Ascending aorta (tissue), 2 donors: ENCODE results near the gene CAMKMT. TPM values are rescaled to one million over a fixed set of nuclear protein-coding genes. Genes with fewer than 3 reads are reported as not detected.
"Not testable (repeated sequence)": the region's sequence is repeated elsewhere in the genome, so short reads cannot be mapped to it uniquely, and the experiment has no call there.

Experiments used
- DNase-seq, 2 donors: peaks; one replicate each; pipeline ENCODE4 v3.0.0-alpha.2; 2019; ENCODE audit warnings: low spot score in 2 of 2
- H3K27ac ChIP-seq, 2 donors: fragments of 200-600 bp; sonication (generic); one replicate each; pipeline ENCODE4 v1.5.1; 2016 to 2017; ENCODE audit warnings: mild to moderate bottlenecking in 1 of 2
- H3K27me3 ChIP-seq: fragments of 200-600 bp; sonication (generic); one replicate; pipeline ENCODE4 v1.5.1; 2017
- H3K36me3 ChIP-seq, 2 donors: fragments of 200-600 bp; sonication (generic); one replicate each; pipeline ENCODE4 v1.5.1; 2016
- H3K4me1 ChIP-seq, 2 donors: fragments of 200-600 bp; sonication (generic); one replicate each; pipeline ENCODE4 v1.5.1; 2016 to 2017; ENCODE audit warnings: mild to moderate bottlenecking in 1 of 2
- H3K4me3 ChIP-seq, 2 donors: fragments of 200-600 bp; sonication (generic); one replicate each; pipeline ENCODE4 v1.5.1; 2016 to 2017; ENCODE audit warnings: mild to moderate bottlenecking in 1 of 2
- H3K9me3 ChIP-seq, 2 donors: fragments of 200-600 bp; sonication (generic); one replicate each; pipeline ENCODE4 v1.5.1; 2016
- intact Hi-C: fragments of 100-400 bp; cut with DNase I; formaldehyde crosslinking; loops from one replicate; pipeline ENCODE4 v1.15.1; 2023
- total RNA-seq: library from RNA; depleted of rRNA; stranded (reverse); fragments of >200 nt; gene quantifications from one replicate; pipeline ENCODE4 v1.1.0, GENCODE V29; 2016
- TF ChIP-seq, protein P1 (sequence below), 3 experiments: fragments of 200-600 bp in 2 of 3; fragments of 450-650 bp in 1 of 3; sonication (generic) in 2 of 3; IDR thresholded peaks; one replicate each; pipeline ENCODE4 v1.5.1; 2016 to 2019; ENCODE audit warnings: antibody characterized with exemption in 3 of 3, mild to moderate bottlenecking in 1 of 3, moderate library complexity in 1 of 3

The CAMKMT gene
- total RNA-seq, 1 donor from 2014 or later: 5.1 TPM

DNA sequence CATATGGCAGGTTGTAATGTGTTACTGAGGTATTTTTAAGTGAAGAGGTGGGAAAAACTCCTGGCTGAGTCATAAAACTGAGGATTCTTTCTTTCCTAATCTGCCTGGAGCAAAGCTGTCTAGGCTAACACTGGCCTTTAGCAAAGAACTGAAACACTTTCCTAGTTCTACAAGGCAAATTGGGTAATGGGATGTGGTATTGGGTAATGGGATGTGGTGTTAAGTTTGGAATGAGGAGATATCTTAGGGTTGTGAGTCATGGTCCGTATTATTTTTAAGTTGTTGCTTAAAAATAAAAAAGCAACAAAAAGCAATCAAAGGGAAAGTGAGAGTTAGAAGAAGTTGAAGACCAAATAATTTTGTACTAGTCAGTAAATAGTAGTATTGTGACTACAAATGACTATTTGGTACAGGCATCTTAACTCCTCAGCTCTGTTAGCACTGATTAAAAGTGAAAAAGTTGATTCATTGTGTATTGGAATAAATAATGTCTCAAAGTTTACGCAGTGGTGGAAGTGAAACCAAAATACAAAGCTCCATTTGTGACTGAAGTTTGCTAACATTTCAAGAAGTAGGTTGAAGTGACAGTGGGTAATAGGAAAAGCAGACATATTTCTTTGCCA lies 216.8 kb downstream of the CAMKMT start:
- H3K27me3 ChIP-seq: no peaks in the 10 kb centered on the region
- H3K4me1 ChIP-seq: peaks cover 0 to 2% of the 10 kb centered on the region in 2 donors
- no peak for DNase-seq
- no peak overlapping the region for H3K4me3 ChIP-seq
- intact Hi-C loops: no loop called here
- no peaks in the 10 kb centered on the region for H3K36me3 ChIP-seq
- no peaks in the 10 kb centered on the region for H3K9me3 ChIP-seq
- TF ChIP-seq, protein P1, sequence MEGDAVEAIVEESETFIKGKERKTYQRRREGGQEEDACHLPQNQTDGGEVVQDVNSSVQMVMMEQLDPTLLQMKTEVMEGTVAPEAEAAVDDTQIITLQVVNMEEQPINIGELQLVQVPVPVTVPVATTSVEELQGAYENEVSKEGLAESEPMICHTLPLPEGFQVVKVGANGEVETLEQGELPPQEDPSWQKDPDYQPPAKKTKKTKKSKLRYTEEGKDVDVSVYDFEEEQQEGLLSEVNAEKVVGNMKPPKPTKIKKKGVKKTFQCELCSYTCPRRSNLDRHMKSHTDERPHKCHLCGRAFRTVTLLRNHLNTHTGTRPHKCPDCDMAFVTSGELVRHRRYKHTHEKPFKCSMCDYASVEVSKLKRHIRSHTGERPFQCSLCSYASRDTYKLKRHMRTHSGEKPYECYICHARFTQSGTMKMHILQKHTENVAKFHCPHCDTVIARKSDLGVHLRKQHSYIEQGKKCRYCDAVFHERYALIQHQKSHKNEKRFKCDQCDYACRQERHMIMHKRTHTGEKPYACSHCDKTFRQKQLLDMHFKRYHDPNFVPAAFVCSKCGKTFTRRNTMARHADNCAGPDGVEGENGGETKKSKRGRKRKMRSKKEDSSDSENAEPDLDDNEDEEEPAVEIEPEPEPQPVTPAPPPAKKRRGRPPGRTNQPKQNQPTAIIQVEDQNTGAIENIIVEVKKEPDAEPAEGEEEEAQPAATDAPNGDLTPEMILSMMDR (IDR thresholded peaks at IDR 0.05): no peak
- H3K27ac ChIP-seq: no peak overlapping the region

DNA sequence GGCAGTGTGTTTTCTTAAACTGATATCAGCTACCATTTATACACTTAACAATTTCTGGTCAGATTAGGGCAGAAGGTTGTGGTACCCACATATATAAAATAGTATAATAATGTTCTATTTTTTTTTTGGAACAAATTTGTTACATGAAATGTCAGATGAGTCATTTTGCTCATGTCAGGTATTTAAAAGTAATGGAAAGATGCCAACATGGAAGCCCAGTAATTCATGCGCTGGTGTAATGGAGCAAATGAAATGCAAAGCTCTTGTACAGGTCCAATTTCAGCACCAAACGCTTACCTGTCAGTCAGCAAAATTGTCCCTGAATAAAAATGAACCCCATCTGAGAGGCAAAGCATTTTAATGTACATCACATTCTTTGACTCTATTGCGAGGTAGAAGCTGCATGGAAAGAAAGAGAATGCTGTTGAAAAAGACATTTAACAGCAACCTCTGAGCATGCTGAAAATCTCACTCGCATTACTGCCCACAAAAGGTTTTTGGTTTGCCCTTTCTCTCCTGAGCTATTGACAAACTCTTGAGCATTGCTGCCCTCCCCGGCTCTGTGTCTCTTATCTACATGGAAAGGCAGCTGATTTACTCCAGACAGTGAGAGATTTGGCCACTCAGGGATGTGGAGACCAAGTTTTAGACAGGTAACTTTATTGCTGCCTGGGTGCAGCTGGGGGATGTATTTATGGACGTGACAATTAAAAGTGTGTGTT lies 217.5 kb downstream of the CAMKMT start:
- Histone ChIP-seq H3K27me3 (no peaks in the 10 kb centered on the region), H3K36me3 (no peaks in the 10 kb centered on the region), H3K9me3 (no peaks in the 10 kb centered on the region), H3K4me3 (no peak overlapping the region), H3K27ac (no peak overlapping the region), H3K4me1 (peaks cover 0 to 2% of the 10 kb centered on the region in 2 donors)
- intact Hi-C loops: no loop called here
- TF ChIP-seq, protein P1 (IDR thresholded peaks at IDR 0.05): no peak
- no peak for DNase-seq

- Histone ChIP-seq H3K9me3 (no peaks in the 10 kb centered on the region), H3K4me1 (peaks cover 0 to 2% of the 10 kb centered on the region in 2 donors), H3K4me3 (no peak overlapping the region), H3K36me3 (no peaks in the 10 kb centered on the region), H3K27ac (no peak overlapping the region), H3K27me3 (no peaks in the 10 kb centered on the region)
- intact Hi-C loops: no loop called here
- DNase-seq: no peak
- TF ChIP-seq, protein P1 (IDR thresholded peaks at IDR 0.05): no peak
Observed at GRCh38 chr2:44579837-44580230, 218.1 kb downstream of the CAMKMT start.

DNA sequence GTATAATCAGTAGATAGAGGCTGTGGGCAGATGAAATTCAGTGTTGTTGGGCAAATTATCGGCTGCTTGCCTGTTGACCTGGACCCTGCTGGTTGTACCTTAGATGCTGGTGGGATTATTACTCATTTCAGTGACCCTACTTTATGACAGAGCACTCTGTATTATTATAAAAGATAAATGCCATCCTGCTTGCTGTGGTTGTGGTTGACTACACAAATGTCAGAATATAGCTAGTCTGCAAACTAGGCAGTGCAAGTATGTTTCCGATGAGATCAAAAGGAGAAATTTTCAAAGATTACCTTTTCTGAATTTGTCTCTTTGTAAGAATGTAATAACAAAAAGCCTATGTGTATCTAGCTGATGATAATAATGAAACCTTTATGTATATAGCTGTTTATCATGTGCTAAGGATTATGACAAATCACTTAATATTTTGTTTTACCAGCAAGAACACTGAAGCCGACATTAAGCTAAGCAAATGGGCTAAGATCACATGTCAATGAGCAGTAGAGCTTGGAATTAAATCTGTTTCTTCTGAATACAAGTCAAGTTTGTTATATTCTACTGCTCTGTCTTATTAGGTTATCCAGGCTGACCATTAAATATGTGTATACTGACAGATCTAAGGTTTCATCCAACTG lies 219.2 kb downstream of the CAMKMT start:
- TF ChIP-seq, protein P1 (IDR thresholded peaks at IDR 0.05): no peak
- Histone ChIP-seq H3K36me3 (no peaks in the 10 kb centered on the region), H3K27ac (no peak overlapping the region), H3K4me1 (peaks cover 0 to 2% of the 10 kb centered on the region in 2 donors), H3K27me3 (no peaks in the 10 kb centered on the region), H3K9me3 (no peaks in the 10 kb centered on the region), H3K4me3 (no peak overlapping the region)
- intact Hi-C loops: no loop called here
- DNase-seq: no peak

DNA sequence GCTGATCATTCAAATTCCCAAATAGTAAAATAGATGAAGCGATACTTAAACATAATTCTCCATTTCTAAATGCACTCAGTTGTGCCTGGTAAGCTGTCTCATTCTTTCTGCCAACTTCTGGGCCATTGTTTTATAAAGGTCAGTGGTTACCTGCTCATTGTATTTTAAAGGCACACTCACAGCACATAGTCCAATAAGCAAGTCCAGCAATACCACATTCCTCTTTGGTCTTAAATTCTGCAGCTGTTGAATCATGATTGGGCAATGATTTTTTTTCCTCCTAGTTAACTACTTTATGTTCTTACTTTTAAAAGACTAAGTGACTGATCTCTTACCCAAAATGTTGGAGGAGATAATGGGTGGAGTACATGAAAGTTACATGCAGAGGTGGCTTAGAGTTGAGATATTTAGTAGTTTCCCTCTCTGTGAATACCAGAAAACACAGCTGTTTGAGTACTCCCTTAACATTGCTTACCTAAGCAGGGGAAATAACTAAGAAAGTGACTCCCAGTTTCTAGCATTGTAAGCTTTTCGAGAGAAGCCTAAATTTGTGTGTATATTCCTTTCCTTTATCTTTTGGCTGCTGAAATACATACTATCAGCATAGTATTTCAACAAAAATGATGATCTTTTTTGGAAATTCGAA lies 220.7 kb downstream of the CAMKMT start:
- no peak for DNase-seq
- Histone ChIP-seq H3K4me1 (peaks cover 0 to 2% of the 10 kb centered on the region in 2 donors), H3K4me3 (no peak overlapping the region), H3K27me3 (no peaks in the 10 kb centered on the region), H3K9me3 (no peaks in the 10 kb centered on the region), H3K36me3 (no peaks in the 10 kb centered on the region), H3K27ac (no peak overlapping the region)
- TF ChIP-seq, protein P1 (IDR thresholded peaks at IDR 0.05): no peak
- intact Hi-C loops: no loop called here

GRCh38 chr2:44595615-44596014 lies 233.9 kb downstream of the CAMKMT start:
- H3K9me3 ChIP-seq, H3K27ac ChIP-seq, H3K4me3 ChIP-seq, H3K27me3 ChIP-seq, DNase-seq, H3K4me1 ChIP-seq, intact Hi-C loops, H3K36me3 ChIP-seq: not testable (repeated sequence)
